Stimulated activated CD8-positive, alpha-beta memory T cell treated with anti-CD3 and anti-CD28 coated beads, Interleukin-2, amount 100 ng/mL, for 48 hours (primary cell): ENCODE measurements around the gene LZTS2.

ENCODE experiments used
- DNase-seq, 2 donors: peaks; one replicate each; pipeline ENCODE4 v3.0.0-alpha.2; 2020; ENCODE audit warnings: low read depth in 2 of 2

The LZTS2 gene

DNA sequence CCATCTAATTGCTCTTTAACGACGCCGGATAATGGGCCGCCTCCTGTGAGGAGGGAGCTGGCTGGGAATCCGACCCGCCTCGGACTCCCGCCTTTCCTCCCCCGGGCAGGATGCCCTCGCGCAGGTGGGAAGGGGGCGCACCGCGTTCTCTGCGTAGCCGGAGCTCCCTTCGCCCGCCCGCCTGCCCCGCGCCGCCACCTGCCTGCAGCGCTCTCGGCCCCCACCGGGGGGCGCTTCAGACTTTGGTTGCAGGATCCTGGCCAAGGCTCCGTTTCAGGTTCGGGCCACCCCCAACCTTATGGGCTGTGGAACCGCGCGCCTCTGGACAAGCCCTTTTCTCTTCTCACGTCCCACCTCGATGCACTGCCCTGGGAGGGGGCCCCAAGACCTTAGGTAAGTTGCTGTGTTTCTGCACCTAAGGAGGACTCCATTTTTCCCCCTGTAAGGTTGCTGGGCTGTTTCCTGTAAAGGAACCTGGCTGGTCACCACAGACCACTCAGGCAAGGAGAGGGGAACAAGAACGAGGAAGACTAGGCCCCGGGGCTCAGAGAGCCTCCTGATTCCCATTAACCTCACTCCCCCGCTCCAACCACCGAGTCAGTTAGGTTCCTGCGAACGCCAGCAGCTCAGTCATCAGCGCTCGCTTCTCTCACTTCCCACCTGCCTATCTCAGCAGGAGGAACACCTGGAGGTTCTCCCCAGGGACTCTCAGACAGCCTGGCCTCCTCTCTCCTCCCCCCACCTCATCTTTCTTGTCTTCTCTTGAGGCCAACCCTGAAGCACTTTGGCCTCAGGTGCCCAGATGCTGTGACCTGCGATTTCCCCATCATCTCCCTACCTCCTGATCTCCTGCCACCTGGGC, 50.8 kb downstream of the LZTS2 start:
- DNase-seq = peak; percentile 69 to 76

DNA sequence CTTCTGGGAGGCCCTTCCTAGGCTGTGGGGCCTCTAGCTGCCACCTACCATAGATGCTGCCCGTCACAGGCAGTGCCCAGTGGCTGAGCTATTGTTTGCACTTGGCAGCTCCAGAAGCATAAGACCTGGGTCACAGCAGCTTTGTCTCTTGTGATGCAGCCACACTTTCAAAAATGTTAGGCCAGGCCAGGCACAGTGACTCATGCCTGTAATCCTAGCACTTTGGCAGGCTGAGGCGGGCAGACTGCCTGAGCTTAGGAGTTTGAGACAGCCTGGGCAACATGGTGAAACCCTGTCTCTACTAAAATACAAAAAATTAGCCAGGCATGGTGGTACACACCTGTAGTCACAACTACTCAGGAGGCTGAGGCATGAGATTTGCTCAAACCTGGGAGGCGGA, 52.7 kb downstream of the LZTS2 start:
- DNase-seq = no peak

DNA sequence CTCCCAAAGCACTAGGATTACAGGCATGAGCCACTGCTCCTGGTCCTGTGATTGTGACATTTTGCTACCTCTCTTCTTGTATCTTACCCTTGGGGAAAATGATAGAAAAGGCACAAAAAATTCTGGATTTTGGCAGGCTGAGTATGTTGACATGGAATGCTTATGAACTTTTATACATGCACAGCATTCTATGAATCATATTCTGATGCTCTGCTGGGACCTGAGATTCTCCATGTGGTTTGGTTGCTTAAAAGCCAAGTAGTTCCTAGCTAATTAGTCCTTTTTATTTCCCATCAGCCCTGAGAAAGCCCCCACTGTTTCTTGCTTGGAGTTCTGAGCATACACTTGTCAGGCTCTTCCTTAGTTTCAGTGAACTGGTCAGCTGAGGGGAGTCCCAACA, 53.9 kb downstream of the LZTS2 start:
- DNase-seq = no peak

DNA sequence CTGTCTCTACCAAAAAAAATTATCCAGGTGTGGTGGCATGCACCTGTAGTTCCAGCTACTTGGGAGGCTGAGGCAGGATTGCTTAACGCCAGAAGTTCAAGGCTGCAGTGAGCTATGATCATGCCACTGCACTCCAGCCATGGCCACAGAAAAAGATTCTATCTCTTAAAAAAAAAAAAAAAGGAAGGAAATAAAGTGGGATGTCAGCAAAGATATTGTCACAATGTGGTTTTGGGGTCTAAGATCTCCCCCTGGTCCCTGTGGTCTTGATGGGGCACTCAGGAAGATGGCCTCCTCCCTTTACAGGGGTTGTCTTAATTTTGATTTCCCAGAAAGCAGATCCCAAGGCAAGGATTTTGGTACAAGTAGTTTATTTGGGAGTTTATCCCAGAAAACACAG, 54.7 kb downstream of the LZTS2 start:
- no peak for DNase-seq

DNA sequence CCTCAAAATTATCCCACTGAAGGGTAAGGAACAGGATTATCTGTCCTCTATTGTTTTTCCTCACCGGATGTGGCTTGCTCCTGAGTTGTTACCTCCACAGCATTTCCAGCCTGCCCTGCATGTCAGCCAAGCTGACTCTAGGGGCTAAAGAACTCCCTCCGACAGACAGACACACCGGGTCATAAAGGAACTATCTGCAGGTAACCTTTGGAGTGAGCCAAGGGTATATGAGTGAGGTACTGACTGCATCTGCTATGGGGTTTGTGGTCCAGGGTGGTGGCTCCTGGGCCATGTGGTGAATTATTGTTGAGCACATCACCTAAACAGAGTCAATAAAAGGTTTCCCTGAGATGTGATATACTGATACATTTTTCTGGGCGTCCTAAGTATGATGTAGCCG, 55.3 kb downstream of the LZTS2 start:
- no peak for DNase-seq

DNA sequence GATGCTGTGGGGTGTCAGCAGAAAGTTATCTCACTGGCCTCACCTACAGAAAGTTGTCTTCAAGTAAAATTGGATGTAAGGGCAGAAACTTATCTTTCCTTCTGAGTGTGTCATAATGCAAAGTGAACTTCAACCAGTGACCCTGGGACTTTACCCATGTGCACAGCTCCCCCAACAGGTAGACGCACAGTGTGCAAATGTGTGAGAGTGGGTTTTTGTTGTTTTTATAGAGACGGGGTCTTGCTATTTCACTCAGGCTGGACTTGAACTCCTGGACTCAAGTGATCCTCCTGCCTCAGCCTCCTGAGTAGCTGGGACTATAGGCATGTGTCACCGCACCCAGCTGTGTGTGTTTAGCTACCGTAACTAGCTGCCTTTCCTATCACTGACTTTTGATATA, 55.8 kb downstream of the LZTS2 start:
- no peak for DNase-seq

DNA sequence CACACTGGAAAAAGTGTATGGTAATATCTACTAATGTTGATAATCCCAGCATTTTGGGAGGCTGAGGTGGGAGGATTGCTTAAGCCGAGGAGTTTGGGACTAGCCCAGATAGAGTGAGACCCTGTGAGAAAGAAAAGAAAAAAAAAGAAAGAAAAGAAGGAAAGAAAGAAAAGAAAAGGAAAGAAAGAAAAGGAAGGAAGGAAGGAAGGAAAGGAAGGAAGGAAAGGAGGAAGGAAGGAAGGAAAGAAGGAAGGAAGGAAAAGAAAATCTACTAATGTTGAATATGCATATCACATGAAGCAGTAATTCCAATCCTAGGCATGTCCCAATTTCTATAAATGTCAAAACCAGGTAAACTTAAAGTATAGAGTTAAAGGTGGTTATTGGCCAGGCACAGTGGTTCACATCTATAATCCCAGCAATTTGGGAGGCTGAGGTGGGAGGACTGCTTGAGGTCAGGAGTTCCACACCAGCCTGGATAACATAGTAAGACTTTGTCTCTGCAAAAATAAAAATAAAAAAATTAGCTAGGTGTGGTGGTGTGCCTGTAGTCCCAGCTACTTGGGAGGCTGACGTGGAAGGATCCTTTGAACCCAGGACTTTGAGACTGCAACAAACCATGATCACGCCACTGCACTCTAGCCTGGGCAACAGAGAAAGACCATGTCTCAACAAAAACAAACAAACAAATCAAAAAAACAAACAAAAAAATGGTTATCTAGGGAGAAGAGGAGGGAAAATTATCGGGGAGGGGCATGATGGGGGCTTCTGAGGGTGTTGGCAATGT, 57.0 kb downstream of the LZTS2 start:
- no peak for DNase-seq
